H7 (cell line): ENCODE measurements around the gene ADCY1. TPM values are rescaled to one million over a fixed set of nuclear protein-coding genes. Genes with fewer than 3 reads are reported as not detected.
A peak's percentile ranks its signal among the peaks of the same experiment; 100 is the strongest.

Source experiments
- DNase-seq: peaks from one replicate; pipeline ENCODE4 v3.0.0; 2012
- H3K27me3 ChIP-seq: 2 replicates; pipeline ENCODE4 v1.6.0; 2011; ENCODE audit warnings: mild to moderate bottlenecking, low read length; ENCODE audit not compliant: control insufficient read depth, insufficient read depth
- H3K36me3 ChIP-seq: replicated peaks from 2 replicates; pipeline ENCODE4 v1.5.1; 2011; ENCODE audit warnings: low read length; ENCODE audit not compliant: control insufficient read depth, insufficient read depth
- H3K4me3 ChIP-seq: 2 replicates; pipeline ENCODE4 v1.5.1; 2011; ENCODE audit warnings: low read depth, mild to moderate bottlenecking, control low read depth, low read length, moderate library complexity; ENCODE audit not compliant: insufficient read depth
- total RNA-seq: library from RNA; depleted of rRNA; stranded (reverse); fragments of >200 nt; shearing (Covaris generic); gene quantifications from 2 replicates; pipeline ENCODE4 v1.2.3, GENCODE V29; 2014

ADCY1 gene
- total RNA-seq, 1 experiment from 2014 or later: 5.6 TPM

DNA sequence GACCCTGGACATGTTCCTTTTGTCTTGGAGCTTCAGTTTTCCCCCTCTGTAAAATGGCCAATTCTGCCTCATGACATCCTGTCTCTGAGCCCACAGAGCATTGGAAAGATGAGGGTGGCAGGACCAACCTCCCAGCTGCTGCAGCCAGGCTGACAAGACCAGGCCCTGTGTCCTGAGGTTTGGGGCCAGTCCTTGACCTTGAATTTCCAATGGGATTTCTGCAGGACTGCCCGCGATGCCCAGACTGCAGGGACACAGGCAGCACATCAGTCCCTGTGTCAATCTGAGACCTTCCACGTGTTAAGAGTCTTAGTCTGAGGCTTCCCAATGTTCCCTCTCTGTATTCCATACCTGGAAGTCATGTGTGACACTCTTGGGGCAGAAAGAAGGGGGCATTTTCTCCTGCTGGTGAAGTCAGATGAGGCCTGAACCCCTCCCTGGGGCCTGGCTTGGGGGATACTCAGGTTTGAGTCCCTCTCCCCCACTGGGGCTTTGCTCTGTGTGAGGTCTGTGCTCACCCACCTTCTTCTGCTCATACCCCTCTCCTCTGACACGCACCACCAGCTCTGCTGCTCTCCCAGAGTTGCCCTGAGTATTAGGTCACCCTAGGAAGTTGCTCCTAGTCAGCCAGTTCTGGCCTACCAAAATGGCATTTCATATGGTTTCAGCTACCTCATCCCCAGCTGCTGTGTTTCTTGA, 79.2 kb downstream of the ADCY1 start:
- peak; percentile 13 for DNase-seq
- Histone ChIP-seq H3K27me3 (no peaks in the 10 kb centered on the region), H3K36me3 (no peaks in the 10 kb centered on the region; the same call in 1 of the 2 replicates), H3K4me3 (no peak overlapping the region)

DNA sequence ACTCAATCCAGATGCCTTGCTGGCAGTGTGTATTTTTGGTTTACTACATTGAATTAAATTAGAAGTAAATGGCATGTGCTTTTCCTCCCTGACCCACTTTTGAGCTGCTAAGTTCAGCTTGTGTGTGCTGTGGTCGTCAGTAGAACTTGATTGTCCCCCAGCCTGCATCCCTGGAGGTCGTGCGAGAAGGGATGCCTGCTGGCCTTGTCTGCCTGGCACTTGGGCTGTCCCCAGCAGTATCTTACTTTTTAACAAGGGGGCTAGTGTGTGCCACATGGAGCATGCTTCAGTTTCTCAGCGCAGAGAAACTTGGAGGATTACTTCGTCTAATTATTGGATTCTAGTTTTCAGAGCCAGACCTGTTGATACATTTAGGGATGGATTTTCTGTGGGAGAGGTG, 80.2 kb downstream of the ADCY1 start:
- no peak for DNase-seq

DNA sequence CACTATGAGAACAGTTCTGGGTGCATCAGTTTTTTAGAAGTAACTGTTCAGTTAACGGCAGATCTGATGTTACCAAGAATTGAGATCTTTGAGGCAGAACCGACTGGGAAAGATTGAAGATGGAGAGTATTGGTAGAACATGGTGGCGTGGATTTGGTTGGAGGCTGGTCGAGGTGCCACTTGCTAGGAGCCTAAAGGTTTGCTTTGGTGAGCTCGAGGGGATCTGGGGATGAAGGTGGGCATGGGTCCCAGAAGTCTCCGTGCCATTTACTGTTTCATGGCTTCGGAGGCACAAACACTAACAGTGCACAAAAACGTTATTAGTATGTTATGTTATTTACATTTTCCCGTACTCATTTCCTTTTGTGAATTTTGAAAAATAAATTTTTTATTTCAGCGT, 81.4 kb downstream of the ADCY1 start:
- Histone ChIP-seq H3K36me3 (no peaks in the 10 kb centered on the region), H3K27me3 (no peaks in the 10 kb centered on the region), H3K4me3 (no peak overlapping the region)
- no peak for DNase-seq

More for the DNA sequence above, 80.2 kb downstream of the ADCY1 start:
- Histone ChIP-seq H3K4me3 (no peak overlapping the region), H3K36me3 (no peaks in the 10 kb centered on the region; the same call in 1 of the 2 replicates), H3K27me3 (no peaks in the 10 kb centered on the region)

DNA sequence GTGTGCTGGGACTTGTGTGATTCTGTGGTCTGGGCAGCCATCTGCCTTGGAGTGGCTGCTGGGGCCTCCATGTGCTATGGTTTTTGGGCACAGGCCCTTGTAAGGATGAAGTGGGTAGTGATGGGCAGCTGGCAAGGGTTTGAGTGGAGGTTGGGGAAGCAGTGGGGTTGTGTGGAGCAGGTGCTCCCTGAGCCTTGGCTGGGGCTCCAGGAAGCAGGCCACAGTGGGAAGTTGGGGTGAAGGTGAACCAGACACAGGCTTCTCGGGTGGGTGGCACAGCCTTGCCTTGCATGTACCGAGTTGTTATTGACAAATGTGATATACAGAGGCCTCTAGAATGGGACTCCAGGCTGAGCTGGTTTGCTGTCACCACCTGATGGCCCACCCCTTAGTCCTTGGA, 82.3 kb downstream of the ADCY1 start:
- Histone ChIP-seq H3K27me3 (no peaks in the 10 kb centered on the region), H3K4me3 (no peak overlapping the region), H3K36me3 (no peaks in the 10 kb centered on the region)
- DNase-seq: peak; percentile 6

DNA sequence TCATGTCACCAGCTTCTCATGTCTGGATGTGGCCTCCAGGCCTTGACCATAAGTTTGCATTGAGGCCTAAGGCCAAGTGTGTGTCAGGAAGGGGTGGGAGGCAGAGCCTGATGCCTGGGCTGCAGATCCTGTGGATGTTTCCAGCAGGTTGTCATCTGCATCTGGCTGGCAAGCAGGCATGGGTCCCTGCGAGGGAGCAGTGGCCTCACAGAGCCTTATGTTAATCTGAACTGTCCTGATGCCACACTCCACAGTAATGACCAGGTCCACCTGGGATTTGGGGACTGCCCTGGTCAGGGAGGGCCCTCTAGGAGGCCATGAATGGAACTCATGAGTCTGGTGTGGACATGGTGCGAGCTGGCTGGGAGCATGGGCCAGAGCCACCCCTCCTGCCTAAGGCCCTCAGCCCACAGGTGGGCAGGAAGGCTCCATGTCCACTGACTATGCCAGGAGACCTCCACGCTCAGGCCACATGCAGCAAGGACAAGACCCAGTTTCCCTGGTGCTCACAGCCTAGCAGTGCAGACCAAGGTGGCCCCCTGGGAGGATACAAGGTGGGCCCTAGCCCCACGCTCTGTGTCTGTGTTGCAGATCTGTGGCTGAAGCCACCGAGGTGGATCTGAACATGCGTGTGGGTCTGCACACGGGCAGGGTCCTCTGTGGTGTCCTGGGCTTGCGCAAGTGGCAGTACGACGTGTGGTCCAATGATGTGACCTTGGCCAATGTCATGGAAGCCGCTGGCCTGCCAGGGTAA, 83.1 kb downstream of the ADCY1 start:
- DNase-seq: no peak
- Histone ChIP-seq H3K27me3 (no peaks in the 10 kb centered on the region), H3K4me3 (no peak overlapping the region), H3K36me3 (no peaks in the 10 kb centered on the region)

DNA sequence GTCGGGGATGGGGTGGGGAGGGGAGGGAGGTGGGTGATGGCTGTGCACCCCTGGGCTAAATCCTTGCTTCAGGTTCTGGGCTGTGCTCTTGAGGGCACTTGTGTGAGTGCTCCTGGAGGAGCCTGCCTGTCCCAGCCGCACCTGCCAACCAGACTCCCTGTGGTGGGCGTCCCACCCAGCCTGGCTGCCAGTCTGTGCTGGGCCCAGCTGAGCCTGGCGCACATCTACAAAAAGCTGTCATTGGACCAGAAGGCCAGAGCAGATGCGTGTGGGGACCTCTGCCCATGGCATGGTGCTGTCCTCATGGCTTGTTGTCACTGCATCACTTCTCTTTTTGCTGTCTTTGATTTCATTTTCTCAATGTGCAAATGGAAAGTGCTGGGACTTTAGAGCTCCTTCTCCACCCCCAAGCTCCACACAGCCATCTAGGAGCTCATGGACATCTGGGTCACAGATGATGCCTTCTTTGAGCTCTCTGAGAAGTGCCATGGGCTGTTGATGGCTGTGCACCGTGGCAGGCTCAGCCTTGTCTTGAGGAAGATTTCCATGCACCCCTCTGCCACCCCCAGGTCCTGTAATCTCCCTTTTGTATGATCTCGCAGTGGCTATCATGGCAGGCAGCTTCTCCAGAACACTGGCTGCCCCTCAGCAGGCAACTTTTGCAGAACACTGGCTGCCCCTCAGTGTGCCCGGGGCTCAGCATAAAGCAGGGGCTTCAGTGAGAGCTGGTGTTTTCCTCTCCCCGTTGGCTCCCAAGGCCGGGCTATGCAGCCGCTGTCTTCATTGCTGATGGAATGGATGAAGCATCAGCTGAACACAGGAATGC, 83.9 kb downstream of the ADCY1 start:
- Histone ChIP-seq H3K27me3 (no peaks in the 10 kb centered on the region), H3K4me3 (no peak overlapping the region), H3K36me3 (no peaks in the 10 kb centered on the region)
- DNase-seq: no peak

DNA sequence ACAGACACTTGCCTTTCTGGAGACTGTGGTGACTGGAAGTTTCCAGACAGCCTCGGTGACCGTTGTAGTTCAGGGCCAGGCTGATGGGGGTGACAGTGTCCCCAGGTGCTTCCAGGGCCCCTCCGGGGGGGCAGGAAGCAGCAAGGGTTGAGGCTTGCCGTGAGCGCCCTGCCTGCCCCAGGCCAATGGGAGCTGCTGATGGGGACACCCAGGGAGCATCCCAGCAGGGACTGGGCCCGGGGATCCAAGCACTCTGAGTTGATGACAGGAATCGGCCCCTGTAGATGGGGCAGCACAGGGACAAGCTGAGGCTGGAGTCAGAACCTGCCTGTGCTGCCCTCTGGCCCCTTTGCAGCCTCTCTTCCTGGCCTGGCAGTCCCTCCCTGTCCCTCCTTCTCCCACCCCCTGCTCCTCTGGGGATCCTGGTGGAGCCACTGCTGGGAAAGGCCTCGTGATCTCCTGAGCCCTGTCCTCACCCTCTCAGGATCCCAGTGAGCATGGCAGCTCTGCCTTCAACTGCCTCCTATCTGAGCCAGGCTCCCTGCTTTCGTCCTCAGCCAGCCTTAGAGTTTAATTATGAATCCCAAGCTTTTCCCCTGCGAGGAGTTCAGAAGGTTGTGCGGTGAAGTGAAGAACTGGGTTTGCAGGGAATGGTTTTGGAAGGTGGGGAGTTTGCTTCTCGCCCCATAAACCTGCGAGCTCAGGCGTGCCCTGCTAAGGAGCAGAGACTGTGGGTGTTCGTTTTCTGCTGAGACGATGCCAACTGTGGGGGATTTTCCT, 84.7 kb downstream of the ADCY1 start:
- no peak for DNase-seq
- H3K4me3 ChIP-seq: no peak overlapping the region
- no peaks in the 10 kb centered on the region for H3K27me3 ChIP-seq
- H3K36me3 ChIP-seq: no peaks in the 10 kb centered on the region

DNA sequence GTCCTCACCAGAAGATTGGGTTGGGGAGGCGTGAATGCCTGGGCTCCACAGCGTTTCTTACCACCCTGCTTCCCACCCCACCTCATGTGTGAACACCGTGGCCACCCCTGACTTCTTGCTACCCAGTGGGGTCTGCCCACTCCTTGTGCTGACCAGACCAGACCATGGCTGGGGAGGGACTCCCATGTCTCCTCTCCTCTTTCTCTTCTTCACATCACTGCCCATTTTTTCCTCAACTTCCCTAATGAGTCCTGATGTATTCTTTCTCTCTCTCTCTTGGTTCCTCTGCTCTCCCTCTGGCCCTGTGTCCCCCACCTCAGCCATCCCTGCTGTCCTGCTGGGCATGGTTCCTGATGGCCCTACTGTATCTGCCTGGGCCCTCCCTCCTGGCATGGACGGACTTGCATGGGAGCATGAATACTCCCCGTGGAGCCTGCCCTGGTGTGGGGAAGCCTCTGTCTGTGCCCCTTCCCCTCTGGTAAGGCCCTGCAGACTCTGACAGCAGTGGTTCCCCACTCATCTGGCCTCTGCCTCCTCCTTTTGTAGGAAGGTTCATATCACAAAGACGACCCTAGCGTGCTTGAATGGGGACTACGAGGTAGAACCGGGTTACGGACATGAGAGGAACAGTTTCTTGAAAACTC, 85.5 kb downstream of the ADCY1 start:
- no peak for DNase-seq
- Histone ChIP-seq H3K36me3 (no peaks in the 10 kb centered on the region; the same call in 1 of the 2 replicates), H3K4me3 (no peak overlapping the region), H3K27me3 (no peaks in the 10 kb centered on the region)

DNA sequence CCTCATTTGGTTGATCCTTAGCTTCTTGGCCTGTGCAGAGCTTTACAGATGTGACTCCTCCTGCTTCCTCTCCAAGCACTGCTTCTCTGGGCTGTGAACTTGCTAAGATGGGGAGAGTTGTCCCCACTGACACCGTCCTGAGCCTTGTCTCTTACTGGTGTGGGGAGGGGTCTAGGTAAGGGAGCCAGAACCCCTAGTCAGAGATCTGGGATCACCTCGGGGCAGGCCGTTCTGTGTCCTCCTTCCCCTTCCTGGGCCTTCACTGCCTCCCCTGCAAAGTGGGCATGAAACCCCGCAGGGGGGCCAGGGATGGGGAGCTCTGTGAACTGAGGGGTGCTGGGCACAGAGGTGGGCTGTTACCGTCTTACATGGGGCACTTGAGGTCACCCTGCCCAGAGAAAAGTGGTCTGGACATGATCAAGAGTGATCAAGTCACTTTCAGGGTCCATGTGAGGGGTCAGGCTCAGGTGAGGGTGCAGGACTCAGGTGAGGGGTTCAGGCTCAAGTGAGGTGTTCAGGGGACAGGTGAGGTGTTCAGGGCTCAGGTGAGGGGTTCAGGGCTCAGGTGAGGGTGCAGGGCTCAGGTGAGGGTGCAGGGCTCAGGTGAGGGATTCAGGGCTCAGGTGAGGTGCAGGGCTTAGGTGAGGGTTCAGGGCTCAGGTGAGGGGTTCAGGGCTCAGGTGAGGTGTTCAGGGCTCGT, 86.2 kb downstream of the ADCY1 start:
- Histone ChIP-seq H3K36me3 (no peaks in the 10 kb centered on the region; the same call in 1 of the 2 replicates), H3K27me3 (no peaks in the 10 kb centered on the region), H3K4me3 (no peak overlapping the region)
- no peak for DNase-seq

DNA sequence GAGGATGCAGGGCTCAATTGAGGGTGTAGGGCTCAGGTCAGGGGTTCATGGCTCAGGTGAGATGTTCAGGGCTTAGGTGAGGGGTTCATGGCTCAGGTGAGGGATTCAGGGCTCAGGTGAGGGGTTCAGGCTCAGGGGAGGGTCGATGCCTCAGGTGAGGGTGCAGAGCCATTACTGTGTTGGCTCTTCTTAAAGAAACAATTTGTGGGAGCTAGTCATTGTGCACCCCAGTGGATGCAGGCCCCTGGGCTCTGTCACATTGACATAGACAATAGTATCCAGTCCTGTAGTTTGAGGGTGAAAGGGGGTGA, 86.7 kb downstream of the ADCY1 start:
- no peak for DNase-seq
- no peaks in the 10 kb centered on the region for H3K27me3 ChIP-seq
- H3K4me3 ChIP-seq: no peak overlapping the region
- no peaks in the 10 kb centered on the region; the same call in 1 of the 2 replicates for H3K36me3 ChIP-seq

DNA sequence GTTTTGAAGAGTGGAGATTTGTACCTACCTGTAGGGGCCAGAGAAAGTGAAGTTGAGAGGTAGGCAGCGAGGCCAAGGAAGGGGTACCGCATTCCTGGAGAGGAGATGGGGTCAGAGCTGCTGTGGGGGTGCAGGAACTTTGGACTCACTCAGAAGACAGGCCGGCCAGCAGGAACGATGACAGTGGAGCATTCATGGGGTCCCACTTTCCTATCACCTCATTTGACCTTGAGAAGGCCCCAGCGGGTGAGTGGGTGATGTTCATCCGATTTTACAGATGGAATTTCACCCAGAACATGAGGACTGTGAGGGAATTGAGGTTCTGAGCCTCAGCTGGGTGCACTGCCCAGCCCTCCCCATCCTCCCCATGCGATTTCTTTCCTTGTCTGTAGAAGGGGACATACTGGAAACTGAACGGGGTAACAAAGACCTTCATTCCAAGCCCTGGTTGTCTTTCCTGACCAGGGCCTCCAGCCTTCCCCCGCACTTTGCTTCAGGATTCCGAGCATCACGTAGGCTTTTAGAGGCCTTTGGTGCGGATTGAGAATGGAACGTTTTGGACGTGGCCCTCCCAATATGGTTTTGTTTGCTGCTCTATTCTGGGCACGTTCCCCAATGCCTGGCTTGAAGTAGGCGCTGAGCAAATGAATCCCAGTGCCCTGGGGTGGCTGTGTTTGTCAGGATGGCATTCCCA, 87.3 kb downstream of the ADCY1 start:
- no peak for DNase-seq

DNA sequence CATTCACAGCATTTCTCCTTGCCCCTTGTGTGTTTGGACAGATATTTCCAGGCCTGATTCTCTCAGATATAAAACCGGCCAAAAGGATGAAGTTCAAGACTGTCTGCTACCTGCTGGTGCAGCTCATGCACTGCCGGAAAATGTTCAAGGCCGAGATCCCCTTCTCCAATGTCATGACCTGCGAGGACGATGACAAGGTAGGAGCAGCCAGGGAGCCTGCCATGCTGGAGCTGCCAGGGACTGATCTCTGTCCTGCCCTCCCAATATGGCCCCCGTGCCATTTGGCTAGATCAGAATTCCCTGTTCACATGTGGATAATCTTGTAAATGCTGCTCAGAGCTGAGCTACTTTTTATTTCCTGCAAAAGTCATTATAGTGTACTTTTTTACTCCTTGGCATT, 87.8 kb downstream of the ADCY1 start:
- Histone ChIP-seq H3K36me3 (no peaks in the 10 kb centered on the region; the same call in 1 of the 2 replicates), H3K27me3 (no peaks in the 10 kb centered on the region), H3K4me3 (no peak overlapping the region)
- no peak for DNase-seq

More for the DNA sequence above, 87.3 kb downstream of the ADCY1 start:
- no peak overlapping the region for H3K4me3 ChIP-seq
- H3K27me3 ChIP-seq: no peaks in the 10 kb centered on the region
- H3K36me3 ChIP-seq: no peaks in the 10 kb centered on the region; the same call in 1 of the 2 replicates
